Activated CD4-positive, alpha-beta memory T cell treated with anti-CD3 and anti-CD28 coated beads, Interleukin-2, amount 10 ng/mL, durations not matched to agents 7 days and 5 days (primary cell): ENCODE results near the gene SLC25A52. TPM values are rescaled to one million over a fixed set of nuclear protein-coding genes. Genes with fewer than 3 reads are reported as not detected.
A peak's percentile ranks its signal among the peaks of the same experiment; 100 is the strongest.
"Not testable (repeated sequence)": the region's sequence is repeated elsewhere in the genome, so short reads cannot be mapped to it uniquely, and the experiment has no call there.

ENCODE experiments used
- CTCF ChIA-PET: fragments of 350-600 bp; sonication (Branson Sonifier 250); formaldehyde crosslinking; loops from one replicate; lab custom pipeline; 2021; ENCODE audit warnings: antibody characterized with exemption, inconsistent platforms; lab: Charles Lee
- POLR2A ChIA-PET: fragments of 350-600 bp; sonication (Branson Sonifier 250); formaldehyde crosslinking; loops from one replicate; lab custom pipeline; 2021; ENCODE audit warnings: antibody characterized with exemption; lab: Charles Lee
- DNase-seq: peaks from one replicate; pipeline ENCODE4 v3.0.0-alpha.2; 2020
- H3K27ac Mint-ChIP-seq: one replicate; pipeline ENCODE4 v1.8.0; 2021; ENCODE audit warnings: mild to moderate bottlenecking, mixed read lengths
- H3K27me3 Mint-ChIP-seq: one replicate; pipeline ENCODE4 v1.8.0; 2021; ENCODE audit warnings: mixed read lengths
- H3K36me3 Mint-ChIP-seq: one replicate; pipeline ENCODE4 v1.8.0; 2021; ENCODE audit warnings: low read depth, mixed read lengths
- H3K4me1 Mint-ChIP-seq: one replicate; pipeline ENCODE4 v1.8.0; 2021; ENCODE audit warnings: mixed read lengths
- H3K4me3 Mint-ChIP-seq: one replicate; pipeline ENCODE4 v1.8.0; 2021; ENCODE audit warnings: mild to moderate bottlenecking, mixed read lengths
- H3K9me3 Mint-ChIP-seq: one replicate; pipeline ENCODE4 v1.8.0; 2021; ENCODE audit warnings: mixed read lengths
- total RNA-seq, 2 experiments: library from RNA; stranded (reverse); gene quantifications; one replicate each; pipeline ENCODE4 v1.2.3, GENCODE V29; 2021

SLC25A52 gene
- total RNA-seq, 2 experiments from 2014 or later: 0.30 TPM; not detected in 1

GRCh38 chr18:31774962-31775361, 14.3 kb upstream of the SLC25A52 start:
- H3K27me3 Mint-ChIP-seq: peaks cover 2% of the 10 kb centered on the region
- no peak overlapping the region for H3K27ac Mint-ChIP-seq
- POLR2A ChIA-PET: no interaction called here
- peaks cover 15% of the 10 kb centered on the region for H3K9me3 Mint-ChIP-seq
- CTCF ChIA-PET: no interaction called here
- no peaks in the 10 kb centered on the region for H3K4me1 Mint-ChIP-seq
- no peaks in the 10 kb centered on the region for H3K36me3 Mint-ChIP-seq
- DNase-seq: no peak
- H3K4me3 Mint-ChIP-seq: no peak overlapping the region

GRCh38 chr18:31774477-31774785, 13.8 kb upstream of the SLC25A52 start:
- Mint-ChIP-seq H3K4me3 (no peak overlapping the region), H3K9me3 (peaks cover 10% of the 10 kb centered on the region), H3K4me1 (no peaks in the 10 kb centered on the region), H3K27ac (no peak overlapping the region), H3K36me3 (no peaks in the 10 kb centered on the region), H3K27me3 (peaks cover 2% of the 10 kb centered on the region)
- no peak for DNase-seq
- POLR2A ChIA-PET: no interaction called here
- CTCF ChIA-PET: no interaction called here

- Mint-ChIP-seq H3K9me3 (peaks cover 7% of the 10 kb centered on the region), H3K4me1 (no peaks in the 10 kb centered on the region), H3K36me3 (no peaks in the 10 kb centered on the region), H3K27ac (no peak overlapping the region), H3K4me3 (no peak overlapping the region), H3K27me3 (peaks cover 2% of the 10 kb centered on the region)
- CTCF ChIA-PET: interaction anchor here (0.5 kb wide), 1 partner anchor 421 kb away, joined by 3 read pairs; no protein-coding TSS in a partner anchor
- POLR2A ChIA-PET: no interaction called here
- DNase-seq: no peak
These were observed 13.2 kb upstream of the SLC25A52 start for GRCh38 chr18:31773774-31774476.

- Mint-ChIP-seq H3K36me3 (no peaks in the 10 kb centered on the region), H3K4me3 (no peak overlapping the region), H3K27me3 (no peaks in the 10 kb centered on the region), H3K27ac (no peak overlapping the region), H3K4me1 (no peaks in the 10 kb centered on the region), H3K9me3 (no peaks in the 10 kb centered on the region)
- POLR2A ChIA-PET: no interaction called here
- DNase-seq: no peak
- CTCF ChIA-PET: no interaction called here
These were observed 12.0 kb upstream of the SLC25A52 start for GRCh38 chr18:31772699-31773098.

- ChIA-PET CTCF (no interaction called here), POLR2A (no interaction called here)
- H3K36me3 Mint-ChIP-seq: no peaks in the 10 kb centered on the region
- H3K27ac Mint-ChIP-seq: no peak overlapping the region
- H3K9me3 Mint-ChIP-seq: no peaks in the 10 kb centered on the region
- peaks cover 16% of the 10 kb centered on the region for H3K27me3 Mint-ChIP-seq
- no peak overlapping the region for H3K4me3 Mint-ChIP-seq
- no peaks in the 10 kb centered on the region for H3K4me1 Mint-ChIP-seq
- DNase-seq: no peak
These were observed 10.4 kb downstream of the SLC25A52 start for GRCh38 chr18:31750273-31750672.

GRCh38 chr18:31746396-31746795, 14.3 kb downstream of the SLC25A52 start:
- ChIA-PET POLR2A (no interaction called here), CTCF (interaction anchor here (2.2 kb wide), 1 partner anchor 8 kb away, joined by 5 read pairs; no protein-coding TSS in a partner anchor)
- Mint-ChIP-seq H3K27ac (no peak overlapping the region), H3K4me1 (no peaks in the 10 kb centered on the region), H3K9me3 (no peaks in the 10 kb centered on the region), H3K36me3 (no peaks in the 10 kb centered on the region), H3K27me3 (peaks cover 14% of the 10 kb centered on the region), H3K4me3 (no peak overlapping the region)
- no peak for DNase-seq

GRCh38 chr18:31744321-31745067, 16.2 kb downstream of the SLC25A52 start:
- Mint-ChIP-seq H3K4me1 (no peaks in the 10 kb centered on the region), H3K9me3 (no peaks in the 10 kb centered on the region), H3K4me3 (no peak overlapping the region), H3K27ac (no peak overlapping the region), H3K27me3 (peaks cover 10% of the 10 kb centered on the region), H3K36me3 (no peaks in the 10 kb centered on the region)
- CTCF ChIA-PET: no interaction called here
- POLR2A ChIA-PET: no interaction called here
- no peak for DNase-seq

- H3K4me1 Mint-ChIP-seq, H3K9me3 Mint-ChIP-seq, H3K4me3 Mint-ChIP-seq, CTCF ChIA-PET, H3K27me3 Mint-ChIP-seq, H3K36me3 Mint-ChIP-seq, DNase-seq, POLR2A ChIA-PET, H3K27ac Mint-ChIP-seq: not testable (repeated sequence)
These were observed 17.1 kb downstream of the SLC25A52 start for GRCh38 chr18:31743600-31743999.

GRCh38 chr18:31741097-31741735, 19.5 kb downstream of the SLC25A52 start:
- POLR2A ChIA-PET: interaction anchor here (0.6 kb wide), 1 partner anchor 214 kb away, joined by 3 read pairs; no protein-coding TSS in a partner anchor
- peak; percentile 59 for DNase-seq

GRCh38 chr18:31740180-31740579, 20.5 kb downstream of the SLC25A52 start:
- POLR2A ChIA-PET: no interaction called here
- Mint-ChIP-seq H3K4me3 (no peak overlapping the region), H3K27me3 (no peaks in the 10 kb centered on the region), H3K9me3 (no peaks in the 10 kb centered on the region), H3K4me1 (no peaks in the 10 kb centered on the region), H3K27ac (no peak overlapping the region), H3K36me3 (no peaks in the 10 kb centered on the region)
- CTCF ChIA-PET: no interaction called here
- DNase-seq: no peak

More at GRCh38 chr18:31741097-31741735, 19.5 kb downstream of the SLC25A52 start:
- Mint-ChIP-seq H3K4me3 (no peak overlapping the region), H3K36me3 (no peaks in the 10 kb centered on the region), H3K27me3 (no peaks in the 10 kb centered on the region), H3K9me3 (no peaks in the 10 kb centered on the region), H3K4me1 (no peaks in the 10 kb centered on the region), H3K27ac (no peak overlapping the region)
- CTCF ChIA-PET: interaction anchor here (0.7 kb wide), 1 partner anchor 192 kb away, joined by 5 read pairs; no protein-coding TSS in a partner anchor

GRCh38 chr18:31739651-31740050, 21.0 kb downstream of the SLC25A52 start:
- CTCF ChIA-PET: no interaction called here
- Mint-ChIP-seq H3K36me3 (no peaks in the 10 kb centered on the region), H3K27ac (no peak overlapping the region), H3K9me3 (no peaks in the 10 kb centered on the region), H3K4me3 (no peak overlapping the region), H3K27me3 (no peaks in the 10 kb centered on the region), H3K4me1 (no peaks in the 10 kb centered on the region)
- DNase-seq: no peak
- POLR2A ChIA-PET: no interaction called here

GRCh38 chr18:31738460-31739407, 21.9 kb downstream of the SLC25A52 start:
- H3K27ac Mint-ChIP-seq: no peak overlapping the region
- no peak for DNase-seq
- CTCF ChIA-PET: interaction anchor here (1.2 to 3.0 kb wide), 3 partner anchors 9 to 16 kb away, joined by 4 to 8 read pairs (median 5); no protein-coding TSS in a partner anchor
- H3K36me3 Mint-ChIP-seq: no peaks in the 10 kb centered on the region
- H3K4me1 Mint-ChIP-seq: no peaks in the 10 kb centered on the region
- no peaks in the 10 kb centered on the region for H3K9me3 Mint-ChIP-seq
- H3K4me3 Mint-ChIP-seq: no peak overlapping the region
- POLR2A ChIA-PET: no interaction called here
- peaks cover 5% of the 10 kb centered on the region for H3K27me3 Mint-ChIP-seq
